C4-2B (cell line): Measurements from ENCODE around the gene SHC1.
"Not testable (repeated sequence)": the region's sequence is repeated elsewhere in the genome, so short reads cannot be mapped to it uniquely, and the experiment has no call there.

ENCODE experiments used
- H3K27ac ChIP-seq: fragments of 450-650 bp; 2 replicates; pipeline ENCODE4 v1.5.1; 2017
- CTCF ChIP-seq: fragments of 450-650 bp; conservative IDR thresholded peaks from 2 replicates; pipeline ENCODE4 v1.5.1; 2017; ENCODE audit warnings: mild to moderate bottlenecking
- ZFX ChIP-seq: fragments of 450-650 bp; IDR thresholded peaks from 2 replicates; pipeline ENCODE4 v1.6.1; 2017

The SHC1 gene

GRCh38 chr1:154992721-154993571, 22.4 kb upstream of the SHC1 start:
- H3K27ac ChIP-seq, result no peak overlapping the region
- TF ChIP-seq CTCF (no peak; the same call in 1 of the 2 replicates), ZFX (no peak)

- TF ChIP-seq CTCF, result no peak
- TF ChIP-seq ZFX, result no peak
These were observed 19.7 kb upstream of the SHC1 start for GRCh38 chr1:154990276-154990675.

GRCh38 chr1:154989195-154989860, 18.8 kb upstream of the SHC1 start:
- H3K27ac ChIP-seq, result no peak overlapping the region
- TF ChIP-seq CTCF (no peak), ZFX (no peak)

More at GRCh38 chr1:154990276-154990675, 19.7 kb upstream of the SHC1 start:
- no peak overlapping the region for H3K27ac ChIP-seq

- TF ChIP-seq CTCF, result no peak
- no peak for TF ChIP-seq ZFX
- H3K27ac ChIP-seq, result no peak overlapping the region
These were observed 17.8 kb upstream of the SHC1 start for GRCh38 chr1:154988058-154988954.

GRCh38 chr1:154987326-154987725, 16.8 kb upstream of the SHC1 start:
- no peak for TF ChIP-seq CTCF
- no peak for TF ChIP-seq ZFX
- no peak overlapping the region for H3K27ac ChIP-seq

- H3K27ac ChIP-seq, result not testable (repeated sequence)
These were observed 16.2 kb upstream of the SHC1 start for GRCh38 chr1:154986736-154987135.

- no peak for TF ChIP-seq CTCF
- TF ChIP-seq ZFX, result no peak
- H3K27ac ChIP-seq, result peak overlapping the region; percentile 82
These were observed 13.4 kb upstream of the SHC1 start for GRCh38 chr1:154983776-154984466.
